GM19328 (cell line): Measurements from ENCODE around the gene HAUS6.
A peak's percentile ranks its signal among the peaks of the same experiment; 100 is the strongest.
"Not testable (repeated sequence)": the region's sequence is repeated elsewhere in the genome, so short reads cannot be mapped to it uniquely, and the experiment has no call there.

Source experiments
- ATAC-seq: cut with Tn5 transposase; IDR thresholded peaks from one replicate; pipeline ENCODE4 v1.9.1; 2021; ENCODE audit warnings: mild to moderate bottlenecking, moderate library complexity; ENCODE audit not compliant: unreplicated experiment

The HAUS6 gene

GRCh38 chr9:19119246-19119645 is 16.5 kb upstream of the HAUS6 start:
- ATAC-seq, result no peak

- no peak for ATAC-seq
Observed at GRCh38 chr9:19117039-19117716, 14.5 kb upstream of the HAUS6 start.

- no peak for ATAC-seq
Observed at GRCh38 chr9:19116107-19116790, 13.5 kb upstream of the HAUS6 start.

GRCh38 chr9:19114680-19115270 is 12.1 kb upstream of the HAUS6 start:
- ATAC-seq, result no peak

GRCh38 chr9:19113964-19114679 is 11.4 kb upstream of the HAUS6 start:
- no peak for ATAC-seq

GRCh38 chr9:19113064-19113611 is 10.4 kb upstream of the HAUS6 start:
- not testable (repeated sequence) for ATAC-seq

GRCh38 chr9:19108038-19108437 is 5.3 kb upstream of the HAUS6 start:
- ATAC-seq, result no peak

- no peak for ATAC-seq
Observed at GRCh38 chr9:19104515-19105282, 2.0 kb upstream of the HAUS6 start.

- peak; percentile 14 for ATAC-seq
Observed at GRCh38 chr9:19102181-19102630, 498 bp downstream of the HAUS6 start.

GRCh38 chr9:19101203-19101602 is 1.5 kb downstream of the HAUS6 start:
- ATAC-seq, result no peak

- ATAC-seq, result not testable (repeated sequence)
Observed at GRCh38 chr9:19097431-19097830, 5.3 kb downstream of the HAUS6 start.

GRCh38 chr9:19087106-19088000 is 15.4 kb downstream of the HAUS6 start:
- ATAC-seq, result no peak

- no peak for ATAC-seq
Observed at GRCh38 chr9:19085295-19085694, 17.4 kb downstream of the HAUS6 start.

- ATAC-seq, result no peak
Observed at GRCh38 chr9:19074836-19075235, 27.9 kb downstream of the HAUS6 start.

- ATAC-seq, result no peak
Observed at GRCh38 chr9:19074229-19074628, 28.5 kb downstream of the HAUS6 start.

- no peak for ATAC-seq
Observed at GRCh38 chr9:19057033-19057432, 45.7 kb downstream of the HAUS6 start.

- ATAC-seq, result no peak
Observed at GRCh38 chr9:19050637-19051591, 51.8 kb downstream of the HAUS6 start.

- no peak for ATAC-seq
Observed at GRCh38 chr9:19049917-19050636, 52.6 kb downstream of the HAUS6 start.
